Measurements from ENCODE around the gene PAX9.

GRCh38 chr14:36649872-36650650, 11.6 kb upstream of the PAX9 start:
- no peak for TF ChIP-seq REST (IDR thresholded peaks at IDR 0.05; ENCODE audit: insufficient read depth in 1 of 2, low read depth in 2 of 2, low read length in 2 of 2)
- TF ChIP-seq TAF1 (IDR thresholded peaks at IDR 0.05; ENCODE audit: borderline replicate concordance, insufficient read depth, low read length) = no peak
- no peak for TF ChIP-seq POLR2AphosphoS5 (IDR thresholded peaks at IDR 0.05; ENCODE audit: low read depth, low read length)
- no peak for TF ChIP-seq SIN3A (IDR thresholded peaks at IDR 0.05; ENCODE audit: borderline replicate concordance, insufficient read depth, low read length)
